Measurements from ENCODE around the gene SLC8A1. TPM values are rescaled to one million over a fixed set of nuclear protein-coding genes. Genes with fewer than 3 reads are reported as not detected.

Gene SLC8A1
- total and polyA plus RNA-seq, 8 donors = 0.31 to 105 (median 14.0) TPM

DNA sequence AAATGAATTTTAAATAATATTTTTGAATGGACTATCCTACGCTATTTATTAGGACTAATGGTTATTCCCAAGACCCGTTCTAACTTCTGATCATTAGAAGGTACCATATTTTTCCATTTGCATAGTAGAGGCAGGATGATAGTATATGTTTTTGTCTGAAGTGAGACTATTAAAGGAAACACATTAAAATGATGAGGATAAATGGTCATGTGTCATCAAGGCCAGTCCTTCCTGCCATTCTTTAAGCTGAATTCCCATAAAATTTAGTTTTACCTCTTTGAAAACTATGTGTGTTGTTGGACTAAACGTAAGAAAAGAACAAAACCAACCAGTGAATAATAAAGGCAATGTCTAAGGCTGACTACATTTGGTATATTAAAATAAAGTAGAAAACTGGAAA lies 121.8 kb downstream of the SLC8A1 start:
- intact Hi-C loops (cut with DNase I; ENCODE audit: low total_unique reads) = no loop called here
- DNase-seq = no peak
- TF ChIP-seq EP300 (IDR thresholded peaks at IDR 0.05) = no peak
- no peak for TF ChIP-seq POLR2AphosphoS5 (IDR thresholded peaks at IDR 0.05)
- TF ChIP-seq POLR2A (IDR thresholded peaks at IDR 0.05) = no peak
- TF ChIP-seq, protein P1, sequence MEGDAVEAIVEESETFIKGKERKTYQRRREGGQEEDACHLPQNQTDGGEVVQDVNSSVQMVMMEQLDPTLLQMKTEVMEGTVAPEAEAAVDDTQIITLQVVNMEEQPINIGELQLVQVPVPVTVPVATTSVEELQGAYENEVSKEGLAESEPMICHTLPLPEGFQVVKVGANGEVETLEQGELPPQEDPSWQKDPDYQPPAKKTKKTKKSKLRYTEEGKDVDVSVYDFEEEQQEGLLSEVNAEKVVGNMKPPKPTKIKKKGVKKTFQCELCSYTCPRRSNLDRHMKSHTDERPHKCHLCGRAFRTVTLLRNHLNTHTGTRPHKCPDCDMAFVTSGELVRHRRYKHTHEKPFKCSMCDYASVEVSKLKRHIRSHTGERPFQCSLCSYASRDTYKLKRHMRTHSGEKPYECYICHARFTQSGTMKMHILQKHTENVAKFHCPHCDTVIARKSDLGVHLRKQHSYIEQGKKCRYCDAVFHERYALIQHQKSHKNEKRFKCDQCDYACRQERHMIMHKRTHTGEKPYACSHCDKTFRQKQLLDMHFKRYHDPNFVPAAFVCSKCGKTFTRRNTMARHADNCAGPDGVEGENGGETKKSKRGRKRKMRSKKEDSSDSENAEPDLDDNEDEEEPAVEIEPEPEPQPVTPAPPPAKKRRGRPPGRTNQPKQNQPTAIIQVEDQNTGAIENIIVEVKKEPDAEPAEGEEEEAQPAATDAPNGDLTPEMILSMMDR (IDR thresholded peaks at IDR 0.05) = no peak
- H3K27ac ChIP-seq = peak overlapping the region in 1 of 5 donors; percentile 55
- H3K4me3 ChIP-seq = no peak overlapping the region
- no peaks in the 10 kb centered on the region for H3K27me3 ChIP-seq
- no peaks in the 10 kb centered on the region for H3K9me3 ChIP-seq
- H3K36me3 ChIP-seq = no peaks in the 10 kb centered on the region
- 53 to 91% (median 65%) methylated on average over 3 of the region's 3 CpGs for WGBS, 5 donors
- peaks cover 0 to 12% (median 6%) of the 10 kb centered on the region in 4 donors for H3K4me1 ChIP-seq

DNA sequence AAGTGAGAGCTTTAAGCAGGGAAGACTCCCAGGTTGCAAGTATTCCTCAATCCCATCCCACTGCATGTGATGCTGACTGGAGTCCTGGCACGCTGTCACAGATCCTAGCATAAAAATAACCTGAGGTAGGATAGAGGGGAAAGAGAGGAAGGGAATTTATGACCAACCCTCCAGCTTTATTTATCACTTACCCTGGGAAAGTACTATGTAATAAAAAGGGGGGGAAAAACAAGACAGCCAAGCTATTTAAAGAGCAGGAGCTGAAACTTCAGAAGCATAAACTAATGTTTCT lies 122.2 kb downstream of the SLC8A1 start:
- Histone ChIP-seq H3K27me3 (no peaks in the 10 kb centered on the region), H3K4me3 (no peak overlapping the region), H3K36me3 (no peaks in the 10 kb centered on the region), H3K27ac (peak overlapping the region in 2 of 5 donors; percentile 11 to 55), H3K9me3 (no peaks in the 10 kb centered on the region), H3K4me1 (peaks cover 0 to 12% (median 6%) of the 10 kb centered on the region in 4 donors)
- intact Hi-C loops (cut with DNase I; ENCODE audit: low total_unique reads) = no loop called here
- DNase-seq = no peak
- TF ChIP-seq POLR2AphosphoS5 (IDR thresholded peaks at IDR 0.05) (no peak), EP300 (IDR thresholded peaks at IDR 0.05) (no peak)
- TF ChIP-seq, protein P1 (IDR thresholded peaks at IDR 0.05) = no peak
- WGBS, 5 donors = 80 to 96% (median 81%) methylated on average over 1 of the region's 1 CpG

DNA sequence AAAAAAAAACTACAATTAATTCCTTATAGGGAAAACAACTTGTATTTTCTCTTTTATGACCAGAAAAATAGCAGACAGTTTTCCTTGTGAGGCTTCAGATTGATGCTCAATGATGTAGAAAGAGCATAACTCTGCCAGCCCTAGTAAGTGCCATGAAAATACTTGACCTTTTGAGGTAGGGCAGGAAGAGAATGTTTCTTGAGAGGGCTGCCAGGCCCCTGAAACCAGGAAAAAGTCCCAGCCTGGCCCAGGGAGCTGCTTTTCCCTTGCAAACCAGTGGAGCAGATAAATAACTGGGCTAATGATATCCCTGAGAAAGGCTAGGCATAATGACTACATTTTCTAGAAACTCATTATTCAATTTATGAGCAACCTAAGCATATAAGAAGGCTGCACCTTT lies 126.8 kb downstream of the SLC8A1 start:
- TF ChIP-seq POLR2A (IDR thresholded peaks at IDR 0.05) = no peak
- TF ChIP-seq EP300 (IDR thresholded peaks at IDR 0.05) = no peak
- TF ChIP-seq, protein P1 (IDR thresholded peaks at IDR 0.05) = no peak
- H3K4me1 ChIP-seq = no peaks in the 10 kb centered on the region
- intact Hi-C loops (cut with DNase I; ENCODE audit: low total_unique reads) = no loop called here
- no peak overlapping the region for H3K4me3 ChIP-seq
- no peak overlapping the region for H3K27ac ChIP-seq
- H3K9me3 ChIP-seq = no peaks in the 10 kb centered on the region
- DNase-seq = no peak
- no peaks in the 10 kb centered on the region for H3K27me3 ChIP-seq
- H3K36me3 ChIP-seq = no peaks in the 10 kb centered on the region

DNA sequence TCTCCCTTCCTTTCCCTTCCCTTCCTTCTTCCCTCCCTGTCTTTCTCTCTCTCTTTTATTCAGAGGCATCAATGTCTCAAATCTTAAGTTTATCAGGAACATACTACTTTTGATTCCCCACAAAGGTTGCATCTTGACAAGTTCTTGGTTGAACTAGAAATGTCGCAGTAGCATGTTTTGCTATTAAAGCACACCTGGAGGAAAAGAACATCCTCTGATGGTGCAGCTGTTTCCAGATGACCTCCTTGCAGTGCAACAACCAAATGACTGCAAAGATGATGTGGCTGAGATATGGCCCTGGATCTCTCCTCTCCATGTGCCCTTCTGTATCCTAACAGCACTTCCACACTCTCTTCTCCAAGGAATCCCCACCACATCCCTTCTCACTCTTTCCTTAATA lies 127.2 kb downstream of the SLC8A1 start:
- DNase-seq = no peak
- H3K27ac ChIP-seq = no peak overlapping the region
- no peaks in the 10 kb centered on the region for H3K9me3 ChIP-seq
- 76 to 95% (median 92%) methylated on average over 1 of the region's 1 CpG for WGBS, 5 donors
- no peaks in the 10 kb centered on the region for H3K36me3 ChIP-seq
- no peaks in the 10 kb centered on the region for H3K27me3 ChIP-seq
- TF ChIP-seq EP300 (IDR thresholded peaks at IDR 0.05) (no peak), POLR2AphosphoS5 (IDR thresholded peaks at IDR 0.05) (no peak), POLR2A (IDR thresholded peaks at IDR 0.05) (no peak)
- TF ChIP-seq, protein P1 (IDR thresholded peaks at IDR 0.05) = no peak
- no peak overlapping the region for H3K4me3 ChIP-seq
- no peaks in the 10 kb centered on the region for H3K4me1 ChIP-seq
- intact Hi-C loops (cut with DNase I; ENCODE audit: low total_unique reads) = no loop called here

DNA sequence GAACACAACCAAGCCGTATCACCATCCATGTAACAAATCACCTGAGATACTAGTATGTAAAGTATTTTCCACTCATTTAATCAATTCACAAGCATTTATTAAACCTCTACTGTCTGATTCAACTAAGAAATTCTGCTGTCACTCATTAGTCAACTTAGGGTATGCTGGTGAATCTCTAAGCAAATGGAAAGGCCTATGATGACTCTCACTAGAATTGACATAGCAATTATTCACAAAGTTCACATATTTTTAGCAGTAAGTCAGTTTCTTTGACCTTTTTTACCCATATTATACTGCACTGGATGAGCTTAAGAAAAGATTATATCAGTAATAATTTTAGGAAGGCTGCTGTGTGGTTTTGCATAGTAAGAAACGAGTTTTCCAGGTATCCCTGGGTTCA lies 130.1 kb downstream of the SLC8A1 start:
- Histone ChIP-seq H3K9me3 (no peaks in the 10 kb centered on the region), H3K4me1 (peaks cover 0 to 5% (median 0%) of the 10 kb centered on the region in 4 donors), H3K4me3 (no peak overlapping the region), H3K36me3 (no peaks in the 10 kb centered on the region), H3K27ac (no peak overlapping the region), H3K27me3 (no peaks in the 10 kb centered on the region)
- intact Hi-C loops (cut with DNase I; ENCODE audit: low total_unique reads) = no loop called here
- WGBS, 5 donors = 77 to 93% (median 87%) methylated on average over 2 of the region's 2 CpGs
- no peak for DNase-seq
- TF ChIP-seq POLR2AphosphoS5 (IDR thresholded peaks at IDR 0.05) = no peak
- TF ChIP-seq, protein P1 (IDR thresholded peaks at IDR 0.05) = no peak
- no peak for TF ChIP-seq POLR2A (IDR thresholded peaks at IDR 0.05)
- TF ChIP-seq EP300 (IDR thresholded peaks at IDR 0.05) = no peak
